ENCODE data around the gene PIGZ.

The PIGZ gene

GRCh38 chr3:196966526-196967401 lies 1.9 kb downstream of the PIGZ start:
- DNase-seq, result no peak
- no peaks in the 10 kb centered on the region for H3K79me1 ChIP-seq (ENCODE audit: low read length)
- H3K9ac ChIP-seq (ENCODE audit: low read length), result peak overlapping the region; percentile 20
- no peak overlapping the region for H4K8ac ChIP-seq (ENCODE audit: low read depth, low read length)
- no peak overlapping the region for H3K14ac ChIP-seq (ENCODE audit: low read length)
- no peak overlapping the region for H4K91ac ChIP-seq (ENCODE audit: low read depth, low read length)
- no peaks in the 10 kb centered on the region for H3K36me3 ChIP-seq (ENCODE audit: control insufficient read depth in 1 of 2, insufficient read depth in 2 of 2, low read length in 2 of 2)
- no peak overlapping the region for H2AFZ ChIP-seq (ENCODE audit: insufficient read depth, low read length, poor library complexity)
- WGBS (ENCODE audit: extremely low coverage, insufficient coverage, insufficient read length), result no CpG with 5 or more reads among the region's 47 CpGs
- no peak overlapping the region for H4K12ac ChIP-seq (ENCODE audit: low read depth, low read length)
- H3K23ac ChIP-seq (ENCODE audit: low read length), result no peak overlapping the region
- no peak overlapping the region for H3K27ac ChIP-seq (ENCODE audit: low read depth, low read length)
- H3K27me3 ChIP-seq (ENCODE audit: insufficient read depth, low read length), result peaks cover 55% of the 10 kb centered on the region
- no peak overlapping the region for H3K4ac ChIP-seq (ENCODE audit: low read depth, low read length)
- no peak overlapping the region for H2BK12ac ChIP-seq (ENCODE audit: low read length)
- H3K9me3 ChIP-seq (ENCODE audit: insufficient read depth, low read depth, low read length), result peaks cover 13% of the 10 kb centered on the region
- no peaks in the 10 kb centered on the region for H3K79me2 ChIP-seq (ENCODE audit: control insufficient read depth, insufficient read depth, low read length, poor library complexity)
- no peak overlapping the region for H3K4me2 ChIP-seq (ENCODE audit: low read length)
- no peak overlapping the region for H2AK5ac ChIP-seq (ENCODE audit: low read length)
- H3K18ac ChIP-seq (ENCODE audit: low read length), result no peak overlapping the region
- no peak overlapping the region for H3K4me3 ChIP-seq (ENCODE audit: low read depth, low read length)
- no peak overlapping the region for H2BK120ac ChIP-seq (ENCODE audit: insufficient read depth, low read length, poor library complexity)
- H2BK5ac ChIP-seq (ENCODE audit: low read depth, low read length, poor library complexity), result no peak overlapping the region
- H3K4me1 ChIP-seq (ENCODE audit: control insufficient read depth in 1 of 2, insufficient read depth in 2 of 2, low read length in 2 of 2), result peaks cover 3 to 8% of the 10 kb centered on the region in 2 experiments

- no peak overlapping the region for H2BK5ac ChIP-seq (ENCODE audit: low read depth, low read length, poor library complexity)
- no peak overlapping the region for H4K8ac ChIP-seq (ENCODE audit: low read depth, low read length)
- H2AK5ac ChIP-seq (ENCODE audit: low read length), result no peak overlapping the region
- H2AFZ ChIP-seq (ENCODE audit: insufficient read depth, low read length, poor library complexity), result no peak overlapping the region
- H3K27me3 ChIP-seq (ENCODE audit: insufficient read depth, low read length), result peaks cover 50% of the 10 kb centered on the region
- no peak overlapping the region for H2BK12ac ChIP-seq (ENCODE audit: low read length)
- no peak overlapping the region for H3K4ac ChIP-seq (ENCODE audit: low read depth, low read length)
- H4K12ac ChIP-seq (ENCODE audit: low read depth, low read length), result no peak overlapping the region
- no peaks in the 10 kb centered on the region for H3K36me3 ChIP-seq (ENCODE audit: control insufficient read depth in 1 of 2, insufficient read depth in 2 of 2, low read length in 2 of 2)
- H3K79me1 ChIP-seq (ENCODE audit: low read length), result no peaks in the 10 kb centered on the region
- H3K18ac ChIP-seq (ENCODE audit: low read length), result no peak overlapping the region
- H3K4me3 ChIP-seq (ENCODE audit: low read depth, low read length), result no peak overlapping the region
- no peak overlapping the region for H3K14ac ChIP-seq (ENCODE audit: low read length)
- H3K9ac ChIP-seq (ENCODE audit: low read length), result no peak overlapping the region
- no peak for DNase-seq
- no peak overlapping the region for H2BK120ac ChIP-seq (ENCODE audit: insufficient read depth, low read length, poor library complexity)
- no peak overlapping the region for H3K23ac ChIP-seq (ENCODE audit: low read length)
- H4K91ac ChIP-seq (ENCODE audit: low read depth, low read length), result no peak overlapping the region
- no CpG with 5 or more reads among the region's 10 CpGs for WGBS (ENCODE audit: extremely low coverage, insufficient coverage, insufficient read length)
- H3K4me1 ChIP-seq (ENCODE audit: control insufficient read depth in 1 of 2, insufficient read depth in 2 of 2, low read length in 2 of 2), result peaks cover 3 to 8% of the 10 kb centered on the region in 2 experiments
- no peak overlapping the region for H3K27ac ChIP-seq (ENCODE audit: low read depth, low read length)
- no peaks in the 10 kb centered on the region for H3K79me2 ChIP-seq (ENCODE audit: control insufficient read depth, insufficient read depth, low read length, poor library complexity)
- H3K4me2 ChIP-seq (ENCODE audit: low read length), result no peak overlapping the region
- H3K9me3 ChIP-seq (ENCODE audit: insufficient read depth, low read depth, low read length), result peaks cover 10% of the 10 kb centered on the region
Measured at GRCh38 chr3:196965804-196966173, 2.8 kb downstream of the PIGZ start.

GRCh38 chr3:196965112-196965803 lies 3.4 kb downstream of the PIGZ start:
- H3K4me3 ChIP-seq (ENCODE audit: low read depth, low read length), result no peak overlapping the region
- peaks cover 45% of the 10 kb centered on the region for H3K27me3 ChIP-seq (ENCODE audit: insufficient read depth, low read length)
- no peak overlapping the region for H2BK5ac ChIP-seq (ENCODE audit: low read depth, low read length, poor library complexity)
- H3K27ac ChIP-seq (ENCODE audit: low read depth, low read length), result no peak overlapping the region
- no peak overlapping the region for H3K23ac ChIP-seq (ENCODE audit: low read length)
- no peaks in the 10 kb centered on the region for H3K36me3 ChIP-seq (ENCODE audit: control insufficient read depth in 1 of 2, insufficient read depth in 2 of 2, low read length in 2 of 2)
- H4K12ac ChIP-seq (ENCODE audit: low read depth, low read length), result no peak overlapping the region
- H3K4ac ChIP-seq (ENCODE audit: low read depth, low read length), result no peak overlapping the region
- H3K79me1 ChIP-seq (ENCODE audit: low read length), result no peaks in the 10 kb centered on the region
- no peak overlapping the region for H3K9ac ChIP-seq (ENCODE audit: low read length)
- no peak overlapping the region for H3K4me2 ChIP-seq (ENCODE audit: low read length)
- H2AFZ ChIP-seq (ENCODE audit: insufficient read depth, low read length, poor library complexity), result no peak overlapping the region
- peaks cover 8% of the 10 kb centered on the region for H3K9me3 ChIP-seq (ENCODE audit: insufficient read depth, low read depth, low read length)
- no peak overlapping the region for H2BK12ac ChIP-seq (ENCODE audit: low read length)
- H4K8ac ChIP-seq (ENCODE audit: low read depth, low read length), result no peak overlapping the region
- peaks cover 3 to 8% of the 10 kb centered on the region in 2 experiments for H3K4me1 ChIP-seq (ENCODE audit: control insufficient read depth in 1 of 2, insufficient read depth in 2 of 2, low read length in 2 of 2)
- no peak overlapping the region for H3K14ac ChIP-seq (ENCODE audit: low read length)
- H3K18ac ChIP-seq (ENCODE audit: low read length), result no peak overlapping the region
- DNase-seq, result no peak
- no peak overlapping the region for H4K91ac ChIP-seq (ENCODE audit: low read depth, low read length)
- H3K79me2 ChIP-seq (ENCODE audit: control insufficient read depth, insufficient read depth, low read length, poor library complexity), result no peaks in the 10 kb centered on the region
- H2AK5ac ChIP-seq (ENCODE audit: low read length), result no peak overlapping the region
- WGBS (ENCODE audit: extremely low coverage, insufficient coverage, insufficient read length), result no CpG with 5 or more reads among the region's 11 CpGs
- H2BK120ac ChIP-seq (ENCODE audit: insufficient read depth, low read length, poor library complexity), result no peak overlapping the region

GRCh38 chr3:196963631-196963953 lies 5.0 kb downstream of the PIGZ start:
- Histone ChIP-seq H3K18ac (ENCODE audit: low read length) (no peak overlapping the region), H3K4me3 (ENCODE audit: low read depth, low read length) (no peak overlapping the region), H3K36me3 (ENCODE audit: control insufficient read depth in 1 of 2, insufficient read depth in 2 of 2, low read length in 2 of 2) (no peaks in the 10 kb centered on the region), H2BK12ac (ENCODE audit: low read length) (no peak overlapping the region), H3K9me3 (ENCODE audit: insufficient read depth, low read depth, low read length) (peaks cover 6% of the 10 kb centered on the region), H3K4me2 (ENCODE audit: low read length) (no peak overlapping the region), H3K27ac (ENCODE audit: low read depth, low read length) (no peak overlapping the region), H2BK120ac (ENCODE audit: insufficient read depth, low read length, poor library complexity) (no peak overlapping the region), H3K14ac (ENCODE audit: low read length) (no peak overlapping the region), H3K4ac (ENCODE audit: low read depth, low read length) (no peak overlapping the region), H2AK5ac (ENCODE audit: low read length) (no peak overlapping the region), H4K8ac (ENCODE audit: low read depth, low read length) (no peak overlapping the region), H4K12ac (ENCODE audit: low read depth, low read length) (no peak overlapping the region), H3K79me1 (ENCODE audit: low read length) (no peaks in the 10 kb centered on the region), H2BK5ac (ENCODE audit: low read depth, low read length, poor library complexity) (no peak overlapping the region), H3K9ac (ENCODE audit: low read length) (no peak overlapping the region), H4K91ac (ENCODE audit: low read depth, low read length) (no peak overlapping the region), H3K23ac (ENCODE audit: low read length) (no peak overlapping the region), H3K79me2 (ENCODE audit: control insufficient read depth, insufficient read depth, low read length, poor library complexity) (no peaks in the 10 kb centered on the region), H3K4me1 (ENCODE audit: control insufficient read depth in 1 of 2, insufficient read depth in 2 of 2, low read length in 2 of 2) (peaks cover 3% of the 10 kb centered on the region in 2 experiments), H3K27me3 (ENCODE audit: insufficient read depth, low read length) (peaks cover 32% of the 10 kb centered on the region), H2AFZ (ENCODE audit: insufficient read depth, low read length, poor library complexity) (no peak overlapping the region)
- no peak for DNase-seq
- WGBS (ENCODE audit: extremely low coverage, insufficient coverage, insufficient read length), result no CpG with 5 or more reads among the region's 2 CpGs
